ENCODE measurements around the gene ZC3HAV1. TPM values are rescaled to one million over a fixed set of nuclear protein-coding genes. Genes with fewer than 3 reads are reported as not detected.

ZC3HAV1 gene
- total and polyA plus RNA-seq, 12 donors, result 7.7 to 50.8 (median 37.1) TPM

GRCh38 chr7:139066315-139066714 lies 43.2 kb downstream of the ZC3HAV1 start:
- H3K27ac ChIP-seq, result no peak overlapping the region
- H3K9me3 ChIP-seq (replicated peaks in 1 of 3), result no peaks in the 10 kb centered on the region
- 85 to 91% (median 87%) methylated on average over 9 of the region's 9 CpGs for WGBS, 4 donors
- intact Hi-C loops (cut with DNase I), result no loop called here
- H3K4me3 ChIP-seq, result no peak overlapping the region
- DNase-seq, result no peak
- peaks cover 0 to 85% of the 10 kb centered on the region in 2 donors for H3K36me3 ChIP-seq (replicated peaks in 1 of 2)
- H3K4me1 ChIP-seq (replicated peaks in 1 of 2), result no peaks in the 10 kb centered on the region
- TF ChIP-seq POLR2A (IDR thresholded peaks at IDR 0.05) (no peak), CTCF (IDR thresholded peaks at IDR 0.05) (no peak)
- no peaks in the 10 kb centered on the region for H3K27me3 ChIP-seq

- no peak overlapping the region for H3K27ac ChIP-seq
- peaks cover 0 to 88% of the 10 kb centered on the region in 2 donors for H3K36me3 ChIP-seq (replicated peaks in 1 of 2)
- TF ChIP-seq POLR2A (IDR thresholded peaks at IDR 0.05) (no peak), CTCF (IDR thresholded peaks at IDR 0.05) (no peak)
- H3K4me3 ChIP-seq, result no peak overlapping the region
- intact Hi-C loops (cut with DNase I), result no loop called here
- H3K4me1 ChIP-seq (replicated peaks in 1 of 2), result no peaks in the 10 kb centered on the region
- H3K27me3 ChIP-seq, result no peaks in the 10 kb centered on the region
- WGBS, 4 donors, result 89 to 94% (median 91%) methylated on average over 11 of the region's 11 CpGs
- DNase-seq, result no peak
- no peaks in the 10 kb centered on the region for H3K9me3 ChIP-seq (replicated peaks in 1 of 3)
Measured at GRCh38 chr7:139065323-139065722, 44.2 kb downstream of the ZC3HAV1 start.

- Histone ChIP-seq H3K4me1 (replicated peaks in 1 of 2) (peaks cover 0 to 12% of the 10 kb centered on the region in 2 donors), H3K27ac (no peak overlapping the region), H3K9me3 (replicated peaks in 1 of 3) (no peaks in the 10 kb centered on the region), H3K4me3 (no peak overlapping the region), H3K27me3 (no peaks in the 10 kb centered on the region), H3K36me3 (replicated peaks in 1 of 2) (peaks cover 0 to 70% of the 10 kb centered on the region in 2 donors)
- DNase-seq, result no peak
- WGBS, 4 donors, result 85 to 88% (median 85%) methylated on average over 5 of the region's 5 CpGs
- intact Hi-C loops (cut with DNase I), result no loop called here
- no peak for TF ChIP-seq CTCF (IDR thresholded peaks at IDR 0.05)
- no peak for TF ChIP-seq POLR2A (IDR thresholded peaks at IDR 0.05)
Measured at GRCh38 chr7:139061416-139061815, 48.1 kb downstream of the ZC3HAV1 start.

GRCh38 chr7:139060695-139061237 lies 48.8 kb downstream of the ZC3HAV1 start:
- Histone ChIP-seq H3K36me3 (replicated peaks in 1 of 2) (peaks cover 0 to 63% of the 10 kb centered on the region in 2 donors), H3K4me3 (no peak overlapping the region), H3K4me1 (replicated peaks in 1 of 2) (peaks cover 0 to 12% of the 10 kb centered on the region in 2 donors), H3K27ac (no peak overlapping the region), H3K9me3 (replicated peaks in 1 of 3) (no peaks in the 10 kb centered on the region), H3K27me3 (no peaks in the 10 kb centered on the region)
- intact Hi-C loops (cut with DNase I), result no loop called here
- TF ChIP-seq CTCF (IDR thresholded peaks at IDR 0.05) (no peak), POLR2A (IDR thresholded peaks at IDR 0.05) (no peak)
- 83 to 87% (median 85%) methylated on average over 5 of the region's 5 CpGs for WGBS, 4 donors
- no peak for DNase-seq

Data from adrenal gland (tissue), 12 donors.